ENCODE data around the gene SOAT1. TPM values are rescaled to one million over a fixed set of nuclear protein-coding genes. Genes with fewer than 3 reads are reported as not detected.
"Not testable (repeated sequence)": the region's sequence is repeated elsewhere in the genome, so short reads cannot be mapped to it uniquely, and the experiment has no call there.

SOAT1 gene
- total RNA-seq, 3 donors from 2014 or later, result 25.1 to 32.6 (median 28.6) TPM

DNA sequence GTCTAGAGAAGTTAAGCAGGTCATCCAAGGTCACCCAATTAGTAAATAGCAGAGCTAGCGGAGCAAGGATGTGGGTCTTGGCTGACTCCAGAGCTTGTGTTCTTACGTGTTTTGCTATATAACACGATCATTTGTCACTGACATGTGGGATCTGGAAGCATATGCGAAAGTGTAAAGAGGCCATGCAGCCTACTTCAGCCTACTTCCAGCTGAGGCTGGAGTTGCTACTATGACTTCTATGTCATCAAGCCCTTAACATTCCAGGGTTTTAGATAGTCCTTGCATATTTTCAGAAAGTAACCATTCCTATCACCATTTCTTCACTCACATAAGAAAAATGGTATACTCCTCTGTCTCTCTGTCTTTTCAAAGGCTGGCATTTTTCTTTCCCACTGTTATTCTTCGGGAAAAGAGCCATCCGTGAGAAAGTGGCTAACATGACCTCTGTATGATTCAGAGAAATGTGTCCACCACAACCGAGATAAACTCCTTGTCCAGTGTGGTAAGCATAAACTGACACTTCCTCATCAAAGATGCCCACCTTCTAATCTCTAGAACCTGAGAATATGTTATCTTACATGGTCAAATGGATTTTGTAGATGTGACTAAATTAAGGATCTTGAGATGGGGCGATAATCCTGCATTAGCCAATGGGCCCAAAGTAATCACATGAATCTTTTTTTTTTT, 40.2 kb upstream of the SOAT1 start:
- DNase-seq (no peak), ATAC-seq (no peak)
- Histone ChIP-seq H3K36me3 (ENCODE audit: low read depth) (no peaks in the 10 kb centered on the region), H3K4me3 (no peak overlapping the region), H3K4me1 (ENCODE audit: low read depth) (no peaks in the 10 kb centered on the region), H3K9me3 (no peaks in the 10 kb centered on the region)
- TF ChIP-seq, protein P1, sequence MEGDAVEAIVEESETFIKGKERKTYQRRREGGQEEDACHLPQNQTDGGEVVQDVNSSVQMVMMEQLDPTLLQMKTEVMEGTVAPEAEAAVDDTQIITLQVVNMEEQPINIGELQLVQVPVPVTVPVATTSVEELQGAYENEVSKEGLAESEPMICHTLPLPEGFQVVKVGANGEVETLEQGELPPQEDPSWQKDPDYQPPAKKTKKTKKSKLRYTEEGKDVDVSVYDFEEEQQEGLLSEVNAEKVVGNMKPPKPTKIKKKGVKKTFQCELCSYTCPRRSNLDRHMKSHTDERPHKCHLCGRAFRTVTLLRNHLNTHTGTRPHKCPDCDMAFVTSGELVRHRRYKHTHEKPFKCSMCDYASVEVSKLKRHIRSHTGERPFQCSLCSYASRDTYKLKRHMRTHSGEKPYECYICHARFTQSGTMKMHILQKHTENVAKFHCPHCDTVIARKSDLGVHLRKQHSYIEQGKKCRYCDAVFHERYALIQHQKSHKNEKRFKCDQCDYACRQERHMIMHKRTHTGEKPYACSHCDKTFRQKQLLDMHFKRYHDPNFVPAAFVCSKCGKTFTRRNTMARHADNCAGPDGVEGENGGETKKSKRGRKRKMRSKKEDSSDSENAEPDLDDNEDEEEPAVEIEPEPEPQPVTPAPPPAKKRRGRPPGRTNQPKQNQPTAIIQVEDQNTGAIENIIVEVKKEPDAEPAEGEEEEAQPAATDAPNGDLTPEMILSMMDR (IDR thresholded peaks at IDR 0.05), result no peak
- intact Hi-C loops (cut with DNase I, micrococcal nuclease), result no loop called here

GRCh38 chr1:179262183-179262582, 31.4 kb upstream of the SOAT1 start:
- ATAC-seq, result no peak

DNA sequence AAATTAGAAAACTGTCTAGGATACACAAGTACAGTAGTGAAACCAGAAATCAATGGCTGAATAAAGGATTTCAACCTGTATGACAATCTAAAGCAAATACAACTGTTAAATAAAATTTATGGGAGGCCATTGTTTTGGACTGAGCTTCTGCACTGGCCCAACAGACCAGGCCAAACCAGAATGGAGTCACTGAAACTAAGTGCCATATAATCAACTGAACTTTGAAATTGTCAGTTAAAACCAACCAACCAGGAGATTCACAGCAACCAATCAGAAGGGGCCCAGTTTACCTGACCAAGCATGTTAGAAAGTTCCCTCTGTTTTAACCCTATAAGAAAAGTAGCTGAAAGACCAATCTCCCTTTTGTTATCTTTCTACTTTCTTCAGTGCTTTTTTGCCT, 30.5 kb upstream of the SOAT1 start:
- DNase-seq (no peak), ATAC-seq (peak; percentile 79)
- TF ChIP-seq, protein P1 (IDR thresholded peaks at IDR 0.05), result no peak
- peaks cover 4% of the 10 kb centered on the region for H3K4me1 ChIP-seq (ENCODE audit: low read depth)
- H3K4me3 ChIP-seq, result no peak overlapping the region
- no peaks in the 10 kb centered on the region for H3K9me3 ChIP-seq
- H3K36me3 ChIP-seq (ENCODE audit: low read depth), result no peaks in the 10 kb centered on the region
- intact Hi-C loops (cut with DNase I, micrococcal nuclease), result no loop called here

More at GRCh38 chr1:179262183-179262582, 31.4 kb upstream of the SOAT1 start:
- H3K4me1 ChIP-seq (ENCODE audit: low read depth), result peaks cover 4% of the 10 kb centered on the region
- intact Hi-C loops (cut with DNase I, micrococcal nuclease), result no loop called here
- no peak for DNase-seq
- H3K36me3 ChIP-seq (ENCODE audit: low read depth), result no peaks in the 10 kb centered on the region
- no peak overlapping the region for H3K4me3 ChIP-seq
- no peaks in the 10 kb centered on the region for H3K9me3 ChIP-seq
- TF ChIP-seq, protein P1 (IDR thresholded peaks at IDR 0.05), result no peak

GRCh38 chr1:179264507-179264906, 29.1 kb upstream of the SOAT1 start:
- DNase-seq (no peak), ATAC-seq (peak; percentile 26)
- TF ChIP-seq, protein P1 (IDR thresholded peaks at IDR 0.05), result no peak
- Histone ChIP-seq H3K4me3 (no peak overlapping the region), H3K36me3 (ENCODE audit: low read depth) (no peaks in the 10 kb centered on the region), H3K9me3 (no peaks in the 10 kb centered on the region), H3K4me1 (ENCODE audit: low read depth) (peaks cover 4% of the 10 kb centered on the region)
- intact Hi-C loops (cut with DNase I, micrococcal nuclease), result no loop called here

GRCh38 chr1:179269071-179269470, 24.5 kb upstream of the SOAT1 start:
- Histone ChIP-seq H3K9me3 (no peaks in the 10 kb centered on the region), H3K36me3 (ENCODE audit: low read depth) (no peaks in the 10 kb centered on the region), H3K4me3 (no peak overlapping the region), H3K4me1 (ENCODE audit: low read depth) (no peaks in the 10 kb centered on the region)
- intact Hi-C loops (cut with DNase I, micrococcal nuclease), result no loop called here
- TF ChIP-seq, protein P1 (IDR thresholded peaks at IDR 0.05), result no peak
- DNase-seq (no peak), ATAC-seq (no peak)

DNA sequence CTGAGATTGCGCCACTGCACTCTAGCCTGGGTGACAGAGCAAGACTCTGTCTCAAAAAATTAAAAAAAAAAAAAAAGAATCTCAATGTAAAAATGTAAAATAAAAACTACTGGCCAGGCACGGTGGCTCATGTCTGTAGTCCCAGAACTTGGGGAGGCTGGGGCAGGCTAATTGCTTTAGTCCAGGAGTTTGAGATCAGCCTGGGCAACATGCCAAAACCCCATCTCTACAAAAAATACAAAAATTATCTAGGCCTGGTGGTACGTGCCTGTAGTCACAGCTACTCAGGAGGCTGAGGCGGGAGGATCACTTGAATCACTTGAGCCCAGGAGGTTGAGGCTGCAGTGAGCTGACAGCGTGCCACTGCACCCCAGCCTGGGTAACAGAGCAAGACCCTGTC, 19.2 kb upstream of the SOAT1 start:
- H3K9me3 ChIP-seq; intact Hi-C loops (cut with DNase I, micrococcal nuclease); H3K4me1 ChIP-seq (ENCODE audit: low read depth); H3K4me3 ChIP-seq; DNase-seq; H3K36me3 ChIP-seq (ENCODE audit: low read depth); ATAC-seq: not testable (repeated sequence)

All from mucosa of descending colon (tissue), 3 donors.